GM19438 (cell line): Measurements from ENCODE around the gene PKD2L1.
"Not testable (repeated sequence)": the region's sequence is repeated elsewhere in the genome, so short reads cannot be mapped to it uniquely, and the experiment has no call there.

Experiments used
- ATAC-seq: cut with Tn5 transposase; IDR thresholded peaks from one replicate; pipeline ENCODE4 v1.9.1; 2021; ENCODE audit warnings: low read depth; ENCODE audit not compliant: unreplicated experiment

PKD2L1 gene

GRCh38 chr10:100334762-100335161, 4.7 kb upstream of the PKD2L1 start:
- no peak for ATAC-seq

GRCh38 chr10:100333661-100334440, 3.8 kb upstream of the PKD2L1 start:
- ATAC-seq = no peak

- no peak for ATAC-seq
Measured at GRCh38 chr10:100333106-100333505, 3.1 kb upstream of the PKD2L1 start.

- ATAC-seq = no peak
Measured at GRCh38 chr10:100328198-100328597, 1.8 kb downstream of the PKD2L1 start.

GRCh38 chr10:100327718-100328009, 2.4 kb downstream of the PKD2L1 start:
- no peak for ATAC-seq

GRCh38 chr10:100327007-100327717, 2.9 kb downstream of the PKD2L1 start:
- peak; percentile 98 for ATAC-seq

GRCh38 chr10:100325158-100325557, 4.9 kb downstream of the PKD2L1 start:
- no peak for ATAC-seq

- ATAC-seq = no peak
Measured at GRCh38 chr10:100319707-100320402, 10.2 kb downstream of the PKD2L1 start.

- ATAC-seq = no peak
Measured at GRCh38 chr10:100318207-100318606, 11.8 kb downstream of the PKD2L1 start.

- no peak for ATAC-seq
Measured at GRCh38 chr10:100315615-100316014, 14.4 kb downstream of the PKD2L1 start.

GRCh38 chr10:100311298-100311697, 18.7 kb downstream of the PKD2L1 start:
- ATAC-seq = no peak

- ATAC-seq = no peak
Measured at GRCh38 chr10:100307684-100308083, 22.3 kb downstream of the PKD2L1 start.

GRCh38 chr10:100306861-100307260, 23.2 kb downstream of the PKD2L1 start:
- ATAC-seq = no peak

GRCh38 chr10:100304414-100304813, 25.6 kb downstream of the PKD2L1 start:
- no peak for ATAC-seq

GRCh38 chr10:100303724-100304319, 26.2 kb downstream of the PKD2L1 start:
- no peak for ATAC-seq

- ATAC-seq = not testable (repeated sequence)
Measured at GRCh38 chr10:100301123-100301522, 28.9 kb downstream of the PKD2L1 start.

- no peak for ATAC-seq
Measured at GRCh38 chr10:100297242-100297641, 32.8 kb downstream of the PKD2L1 start.

- ATAC-seq = no peak
Measured at GRCh38 chr10:100293066-100293465, 37.0 kb downstream of the PKD2L1 start.

GRCh38 chr10:100292300-100292699, 37.7 kb downstream of the PKD2L1 start:
- ATAC-seq = not testable (repeated sequence)

- ATAC-seq = no peak
Measured at GRCh38 chr10:100291356-100291755, 38.7 kb downstream of the PKD2L1 start.

- no peak for ATAC-seq
Measured at GRCh38 chr10:100289641-100290040, 40.4 kb downstream of the PKD2L1 start.
